ENCODE results near the gene FAM120A. TPM values are rescaled to one million over a fixed set of nuclear protein-coding genes. Genes with fewer than 3 reads are reported as not detected.

Gene FAM120A
- total and polyA plus RNA-seq, 9 of the 15 experiments (the other 6 are each of a cell fraction or from before 2014, with no cell fraction given) = 8.7 to 71.0 (median 42.2) TPM

- POLR2A ChIA-PET = interaction anchor here (1.1 kb wide), 1 partner anchor 24 kb away, joined by 3 read pairs; no protein-coding TSS in a partner anchor
- no peak overlapping the region for H3K4me3 ChIP-seq
- CTCF ChIA-PET (ENCODE audit: low intra/inter-chr PET ratio) = no interaction called here
These were observed 90.3 kb downstream of the FAM120A start for GRCh38 chr9:93541581-93542349.

More at GRCh38 chr9:93541581-93542349, 90.3 kb downstream of the FAM120A start:
- BruUV-seq (replicated peaks) = no TSS peak
- Histone ChIP-seq H3K9me3 (replicated peaks; ENCODE audit: control insufficient read depth, insufficient read depth, low read depth, low read length) (no peaks in the 10 kb centered on the region), H3K4me2 (ENCODE audit: insufficient read depth, low read length) (no peak overlapping the region), H2AFZ (ENCODE audit: low read depth, low read length) (no peak overlapping the region), H3K9ac (ENCODE audit: insufficient read depth in 1 of 2, low read depth in 2 of 2, low read length in 2 of 2) (no peak overlapping the region), H3K79me2 (ENCODE audit: control insufficient read depth, insufficient read depth, low read length) (no peaks in the 10 kb centered on the region; the same call in 2 of the 3 replicates), H3K4me1 (replicated peaks in 1 of 2; ENCODE audit: control insufficient read depth in 2 of 2, insufficient read depth in 2 of 2, low read length in 2 of 2) (no peaks in the 10 kb centered on the region), H4K20me1 (replicated peaks; ENCODE audit: control insufficient read depth, insufficient read depth, low read length) (0 out of 2 replicates have a peak, but pooled peaks cover 2% of the 10 kb centered on the region), H3K9me1 (ENCODE audit: control insufficient read depth, insufficient read depth, low read length) (no peaks in the 10 kb centered on the region), H3K27ac (ENCODE audit: extremely low read depth, low read depth, low read length) (no peak overlapping the region), H3K27me3 (ENCODE audit: control insufficient read depth in 2 of 2, insufficient read depth in 2 of 2, low read length in 2 of 2) (no peaks in the 10 kb centered on the region), H3K36me3 (ENCODE audit: control insufficient read depth, insufficient read depth, low read length) (peaks cover 89% of the 10 kb centered on the region)
- no peak for FAIRE-seq
- in situ Hi-C loops (cut with MboI) (no loop called here), intact Hi-C loops (cut with micrococcal nuclease) (no loop called here)
- TF ChIP-seq HDAC2 (IDR thresholded peaks at IDR 0.05) (no peak), SRSF9 (IDR thresholded peaks at IDR 0.05; ENCODE audit: borderline replicate concordance, low read depth, low read length) (no peak), BCL6 (CRISPR knock-in tag; IDR thresholded peaks at IDR 0.05) (no peak), DACH1 (IDR thresholded peaks at IDR 0.05; ENCODE audit: partially characterized antibody) (no peak), ZBTB40 (IDR thresholded peaks at IDR 0.05) (no peak), ZBTB40 (CRISPR knock-in tag; IDR thresholded peaks at IDR 0.05) (no peak), NFIX (CRISPR knock-in tag; IDR thresholded peaks at IDR 0.05; ENCODE audit: low read depth) (no peak), HNRNPK (IDR thresholded peaks at IDR 0.05; ENCODE audit: low read depth, low read length, poor library complexity, severe bottlenecking) (no peak), IRF1 (CRISPR knock-in tag; IDR thresholded peaks at IDR 0.05; ENCODE audit: borderline replicate concordance) (no peak), ZNF696 (CRISPR knock-in tag; conservative IDR thresholded peaks at IDR 0.05) (no peak)
- 96% methylated on average over 8 of the region's 8 CpGs for WGBS (ENCODE audit: insufficient coverage, low coverage, missing lambda C conversion rate)
- no peak for DNase-seq (ENCODE audit: extremely low read depth in 1 of 4, low spot score in 3 of 4)
- ATAC-seq = no peak
